RWPE1 (cell line): ENCODE measurements around the gene IRF2BP1.
A peak's percentile ranks its signal among the peaks of the same experiment; 100 is the strongest.

Experiments
- CTCF ChIA-PET: fragments of 350-600 bp; sonication (Branson Sonifier 250); formaldehyde crosslinking; extraction: SDS; loops from one replicate; lab custom pipeline; 2021; lab: Yijun Ruan, JAX
- POLR2A ChIA-PET: fragments of 400-600 bp; formaldehyde crosslinking; extraction: SDS; loops from one replicate; lab custom pipeline; 2020; ENCODE audit warnings: antibody characterized with exemption; ENCODE audit not compliant: low non-redundant PET; lab: Yijun Ruan, JAX
- DNase-seq: peaks from one replicate; pipeline ENCODE4 v3.0.0; 2012; ENCODE audit warnings: low spot score
- H3K27ac ChIP-seq: fragments of 450-650 bp; 2 replicates; pipeline ENCODE4 v1.5.1; 2017
- TF ChIP-seq, protein P1 (sequence below): fragments of 450-650 bp; conservative IDR thresholded peaks from 2 replicates; pipeline ENCODE4 v1.5.1; 2017; ENCODE audit warnings: low read depth, mild to moderate bottlenecking

Gene IRF2BP1

DNA sequence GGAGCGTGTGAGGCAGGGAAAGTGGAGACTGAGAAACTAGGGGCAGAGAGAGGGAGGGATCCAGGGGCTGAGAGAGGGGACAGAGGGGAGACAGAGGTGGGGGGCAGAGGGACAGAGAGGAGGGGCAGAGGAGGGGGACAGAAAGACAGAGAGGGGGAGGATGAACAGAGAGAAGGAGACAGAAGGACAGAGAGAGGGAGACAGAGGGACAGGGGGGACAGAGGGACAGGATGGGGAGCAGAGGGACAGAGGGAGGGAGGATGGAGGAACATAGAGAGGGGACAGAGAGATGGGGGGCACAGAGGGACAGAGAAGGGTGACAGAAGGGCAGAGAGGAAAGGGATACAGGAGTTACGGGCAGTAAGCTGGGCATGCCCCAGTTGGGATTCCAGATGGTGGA lies 43.3 kb upstream of the IRF2BP1 start:
- TF ChIP-seq, protein P1, sequence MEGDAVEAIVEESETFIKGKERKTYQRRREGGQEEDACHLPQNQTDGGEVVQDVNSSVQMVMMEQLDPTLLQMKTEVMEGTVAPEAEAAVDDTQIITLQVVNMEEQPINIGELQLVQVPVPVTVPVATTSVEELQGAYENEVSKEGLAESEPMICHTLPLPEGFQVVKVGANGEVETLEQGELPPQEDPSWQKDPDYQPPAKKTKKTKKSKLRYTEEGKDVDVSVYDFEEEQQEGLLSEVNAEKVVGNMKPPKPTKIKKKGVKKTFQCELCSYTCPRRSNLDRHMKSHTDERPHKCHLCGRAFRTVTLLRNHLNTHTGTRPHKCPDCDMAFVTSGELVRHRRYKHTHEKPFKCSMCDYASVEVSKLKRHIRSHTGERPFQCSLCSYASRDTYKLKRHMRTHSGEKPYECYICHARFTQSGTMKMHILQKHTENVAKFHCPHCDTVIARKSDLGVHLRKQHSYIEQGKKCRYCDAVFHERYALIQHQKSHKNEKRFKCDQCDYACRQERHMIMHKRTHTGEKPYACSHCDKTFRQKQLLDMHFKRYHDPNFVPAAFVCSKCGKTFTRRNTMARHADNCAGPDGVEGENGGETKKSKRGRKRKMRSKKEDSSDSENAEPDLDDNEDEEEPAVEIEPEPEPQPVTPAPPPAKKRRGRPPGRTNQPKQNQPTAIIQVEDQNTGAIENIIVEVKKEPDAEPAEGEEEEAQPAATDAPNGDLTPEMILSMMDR: no peak
- no peak overlapping the region for H3K27ac ChIP-seq
- ChIA-PET CTCF (no interaction called here), POLR2A (no interaction called here)
- DNase-seq: no peak

DNA sequence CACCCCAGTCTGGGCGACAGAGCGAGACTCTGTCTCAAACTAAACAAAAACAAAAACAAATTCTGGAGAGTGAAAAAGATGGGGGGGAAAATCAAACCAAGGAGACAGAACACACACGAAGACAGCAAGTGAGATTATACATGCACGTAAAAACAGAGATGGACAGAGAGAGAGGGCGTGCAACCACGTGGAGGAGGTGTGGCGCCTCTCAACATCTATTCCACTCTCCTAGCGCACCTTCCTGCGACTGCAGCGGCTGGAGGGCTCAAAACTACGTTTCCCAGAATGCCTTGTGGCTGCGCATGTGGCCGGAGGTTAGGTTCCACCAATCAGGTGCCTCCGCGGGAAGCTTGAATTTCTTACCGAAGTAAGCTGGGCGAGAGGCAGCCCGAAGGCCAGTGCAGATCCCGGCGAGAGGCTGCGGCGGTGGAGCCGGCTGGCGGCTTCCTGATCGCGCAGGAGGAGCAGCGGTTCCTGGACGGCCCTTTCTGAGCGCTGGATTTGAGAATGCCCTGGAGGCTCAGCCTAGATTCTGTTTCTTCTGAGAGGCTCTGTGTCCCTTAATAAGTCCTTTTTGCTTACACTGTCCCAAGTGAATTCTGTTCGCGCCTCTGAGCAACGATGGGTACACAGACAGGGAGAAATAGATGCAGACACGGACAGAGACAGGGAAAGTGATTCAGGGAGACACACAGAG lies 41.8 kb upstream of the IRF2BP1 start:
- TF ChIP-seq, protein P1: peak; percentile 14; the same call in 1 of the 2 replicates
- DNase-seq: peak; percentile 99
- POLR2A ChIA-PET: no interaction called here
- CTCF ChIA-PET: interaction anchor here (0.6 to 0.7 kb wide), 6 partner anchors 9 to 899 kb away, joined by 3 to 6 read pairs (median 3); no protein-coding TSS in a partner anchor
- peak overlapping the region; percentile 57 for H3K27ac ChIP-seq

DNA sequence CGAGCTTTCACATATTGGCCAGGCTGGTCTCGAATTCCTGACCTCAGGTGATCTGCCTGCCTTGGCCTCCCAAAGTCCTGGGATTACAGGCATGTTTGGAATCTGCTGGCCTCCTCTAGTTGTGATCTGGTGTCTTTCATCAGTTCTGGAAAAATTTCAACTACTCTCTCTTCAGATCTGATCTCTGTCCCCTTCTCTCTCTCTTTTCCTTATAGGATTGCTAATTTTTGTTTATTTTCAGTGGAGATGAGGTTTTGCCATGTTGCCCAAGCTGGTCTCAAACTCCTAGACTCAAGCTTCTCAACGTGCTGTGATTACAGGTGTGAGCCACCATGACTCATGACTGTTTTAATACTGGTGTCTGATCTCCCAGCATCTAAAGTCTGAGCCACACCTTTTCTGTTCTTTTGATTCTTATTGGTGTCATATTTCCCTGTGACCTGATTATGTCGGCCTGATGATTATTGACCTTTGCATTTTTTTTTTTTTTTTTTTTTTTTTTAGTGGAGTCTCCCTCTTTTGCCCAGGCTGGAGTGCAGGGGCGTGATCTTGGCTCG lies 39.0 kb upstream of the IRF2BP1 start:
- no peak for DNase-seq
- ChIA-PET CTCF (interaction anchor here (0.6 to 1.0 kb wide), 2 partner anchors 107 to 618 kb away, joined by 3 read pairs; no protein-coding TSS in a partner anchor), POLR2A (no interaction called here)
- H3K27ac ChIP-seq: no peak overlapping the region
- TF ChIP-seq, protein P1: no peak

DNA sequence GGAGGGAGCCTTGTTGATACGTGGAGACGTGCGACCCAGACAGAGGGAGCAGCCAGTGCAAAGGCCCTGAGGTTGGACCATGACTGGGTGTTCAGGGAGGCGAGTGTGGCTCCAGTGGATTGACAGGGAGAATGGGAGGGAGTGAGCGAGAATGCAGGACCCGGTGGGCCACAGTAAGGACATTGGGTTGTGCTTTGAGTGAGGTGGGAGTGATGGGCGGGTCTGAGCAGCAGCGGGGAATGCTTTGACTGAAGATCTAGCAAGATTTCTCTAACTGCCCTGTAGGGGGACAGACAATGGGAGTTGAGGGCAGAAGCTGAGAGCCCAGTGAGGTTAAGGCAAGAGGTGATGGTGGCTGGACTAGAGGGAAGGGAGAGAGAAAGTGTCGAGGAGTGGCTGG lies 36.3 kb upstream of the IRF2BP1 start:
- CTCF ChIA-PET: no interaction called here
- POLR2A ChIA-PET: no interaction called here
- no peak for DNase-seq
- TF ChIP-seq, protein P1: no peak
- H3K27ac ChIP-seq: no peak overlapping the region

DNA sequence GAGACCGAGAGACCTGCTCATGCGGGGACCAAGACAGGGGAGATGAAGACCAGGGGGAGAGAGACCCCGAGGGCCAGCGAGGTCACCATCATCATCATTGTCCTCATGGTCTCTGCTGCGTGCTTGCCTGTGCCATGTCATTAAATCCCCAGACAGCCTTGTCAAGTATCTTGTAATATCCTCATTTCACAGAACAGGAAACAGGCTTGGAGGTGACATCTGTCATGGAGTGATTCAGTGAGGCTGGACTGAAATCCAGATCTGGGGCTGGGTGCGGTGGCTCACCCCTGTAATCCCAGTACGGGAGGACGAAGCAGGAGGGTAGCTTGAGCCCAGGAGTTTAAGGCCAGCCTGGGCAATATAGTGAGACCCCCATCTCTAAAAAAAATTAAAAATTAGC lies 34.5 kb upstream of the IRF2BP1 start:
- DNase-seq: no peak
- ChIA-PET POLR2A (no interaction called here), CTCF (no interaction called here)
- TF ChIP-seq, protein P1: no peak
- no peak overlapping the region for H3K27ac ChIP-seq

DNA sequence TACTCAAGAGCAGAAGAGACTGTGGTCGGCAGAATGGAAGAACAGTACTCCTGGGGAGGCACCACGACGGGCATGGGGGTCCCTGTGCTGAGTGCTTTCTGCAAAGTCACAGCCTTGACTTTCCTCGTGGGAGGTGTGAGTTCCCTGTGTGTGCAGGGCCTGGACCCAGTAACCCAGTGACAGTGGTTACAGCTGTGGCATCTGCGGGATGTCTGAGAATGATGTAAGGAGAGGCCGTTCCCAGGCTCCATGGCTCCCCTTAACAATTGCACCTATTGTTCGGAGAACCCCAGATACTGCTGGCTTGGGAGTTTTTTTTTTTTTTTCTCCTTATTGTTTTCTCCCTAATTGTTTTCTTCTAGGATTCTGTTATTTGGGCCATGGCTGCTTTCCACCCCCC lies 33.7 kb upstream of the IRF2BP1 start:
- no peak overlapping the region for H3K27ac ChIP-seq
- POLR2A ChIA-PET: no interaction called here
- DNase-seq: no peak
- TF ChIP-seq, protein P1: no peak
- CTCF ChIA-PET: no interaction called here
